ENCODE data around the gene TNF.

DNA sequence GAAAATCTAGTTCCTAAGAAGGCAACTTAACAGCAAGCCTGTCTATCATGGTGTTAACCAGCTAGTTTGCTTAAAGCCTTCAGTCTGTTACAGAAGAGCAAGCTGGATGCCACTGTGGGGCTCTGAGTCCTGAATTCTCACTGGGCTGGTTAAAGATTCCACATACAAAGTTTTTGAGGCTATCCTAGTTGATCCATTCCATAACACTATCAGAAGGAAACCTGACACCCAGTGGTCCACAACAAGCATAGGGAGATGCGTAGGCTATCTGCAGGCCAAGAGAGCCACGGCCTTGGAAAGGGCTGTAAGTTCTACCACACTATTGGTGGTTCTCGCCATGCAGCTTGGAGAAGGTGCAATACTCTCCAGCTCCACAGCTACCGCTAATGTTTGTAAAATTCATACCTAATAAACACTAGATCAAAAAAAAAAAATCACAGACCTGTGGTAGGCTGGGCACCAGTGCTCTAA lies 47.0 kb upstream of the TNF start:
- TF ChIP-seq, protein P1, sequence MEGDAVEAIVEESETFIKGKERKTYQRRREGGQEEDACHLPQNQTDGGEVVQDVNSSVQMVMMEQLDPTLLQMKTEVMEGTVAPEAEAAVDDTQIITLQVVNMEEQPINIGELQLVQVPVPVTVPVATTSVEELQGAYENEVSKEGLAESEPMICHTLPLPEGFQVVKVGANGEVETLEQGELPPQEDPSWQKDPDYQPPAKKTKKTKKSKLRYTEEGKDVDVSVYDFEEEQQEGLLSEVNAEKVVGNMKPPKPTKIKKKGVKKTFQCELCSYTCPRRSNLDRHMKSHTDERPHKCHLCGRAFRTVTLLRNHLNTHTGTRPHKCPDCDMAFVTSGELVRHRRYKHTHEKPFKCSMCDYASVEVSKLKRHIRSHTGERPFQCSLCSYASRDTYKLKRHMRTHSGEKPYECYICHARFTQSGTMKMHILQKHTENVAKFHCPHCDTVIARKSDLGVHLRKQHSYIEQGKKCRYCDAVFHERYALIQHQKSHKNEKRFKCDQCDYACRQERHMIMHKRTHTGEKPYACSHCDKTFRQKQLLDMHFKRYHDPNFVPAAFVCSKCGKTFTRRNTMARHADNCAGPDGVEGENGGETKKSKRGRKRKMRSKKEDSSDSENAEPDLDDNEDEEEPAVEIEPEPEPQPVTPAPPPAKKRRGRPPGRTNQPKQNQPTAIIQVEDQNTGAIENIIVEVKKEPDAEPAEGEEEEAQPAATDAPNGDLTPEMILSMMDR (conservative IDR thresholded peaks at IDR 0.05; ENCODE audit: low read depth, low read length), result no peak
- TF ChIP-seq EZH2 (IDR thresholded peaks at IDR 0.05; ENCODE audit: borderline replicate concordance, low read depth, low read length, poor library complexity, severe bottlenecking), result no peak

Data from A673 (cell line).